Measurements from ENCODE around the gene OMG. TPM values are rescaled to one million over a fixed set of nuclear protein-coding genes. Genes with fewer than 3 reads are reported as not detected.

Gene OMG
- total and polyA plus RNA-seq, 2 experiments from 2014 or later: 0.58 TPM; not detected in 1

DNA sequence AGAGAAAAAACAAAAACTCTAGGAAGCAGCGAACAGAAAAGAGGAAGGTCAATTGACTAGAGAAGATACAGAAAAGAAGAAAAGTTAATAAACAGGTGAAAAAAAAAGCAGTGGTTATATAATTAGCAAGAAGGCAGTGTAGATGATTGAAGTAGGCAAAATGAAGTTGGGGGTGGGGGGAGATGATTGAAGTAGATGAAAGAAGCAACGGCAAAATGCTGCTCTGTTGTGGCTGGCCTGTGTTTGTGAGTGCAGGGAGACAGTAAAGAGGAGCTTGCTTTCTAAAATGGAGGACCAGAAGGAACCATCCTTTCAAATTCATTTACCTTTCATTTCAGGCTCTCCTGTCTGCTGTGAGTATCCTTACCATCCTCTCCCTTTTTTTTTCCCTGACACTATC lies 13.2 kb upstream of the OMG start:
- no peak for TF ChIP-seq EZH2phosphoT487 (IDR thresholded peaks at IDR 0.05; ENCODE audit: low read depth, severe bottlenecking, unreplicated experiment)
- TF ChIP-seq, protein P1, sequence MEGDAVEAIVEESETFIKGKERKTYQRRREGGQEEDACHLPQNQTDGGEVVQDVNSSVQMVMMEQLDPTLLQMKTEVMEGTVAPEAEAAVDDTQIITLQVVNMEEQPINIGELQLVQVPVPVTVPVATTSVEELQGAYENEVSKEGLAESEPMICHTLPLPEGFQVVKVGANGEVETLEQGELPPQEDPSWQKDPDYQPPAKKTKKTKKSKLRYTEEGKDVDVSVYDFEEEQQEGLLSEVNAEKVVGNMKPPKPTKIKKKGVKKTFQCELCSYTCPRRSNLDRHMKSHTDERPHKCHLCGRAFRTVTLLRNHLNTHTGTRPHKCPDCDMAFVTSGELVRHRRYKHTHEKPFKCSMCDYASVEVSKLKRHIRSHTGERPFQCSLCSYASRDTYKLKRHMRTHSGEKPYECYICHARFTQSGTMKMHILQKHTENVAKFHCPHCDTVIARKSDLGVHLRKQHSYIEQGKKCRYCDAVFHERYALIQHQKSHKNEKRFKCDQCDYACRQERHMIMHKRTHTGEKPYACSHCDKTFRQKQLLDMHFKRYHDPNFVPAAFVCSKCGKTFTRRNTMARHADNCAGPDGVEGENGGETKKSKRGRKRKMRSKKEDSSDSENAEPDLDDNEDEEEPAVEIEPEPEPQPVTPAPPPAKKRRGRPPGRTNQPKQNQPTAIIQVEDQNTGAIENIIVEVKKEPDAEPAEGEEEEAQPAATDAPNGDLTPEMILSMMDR (IDR thresholded peaks at IDR 0.05; ENCODE audit: poor library complexity): no peak
- TF ChIP-seq EZH2 (IDR thresholded peaks at IDR 0.05; ENCODE audit: borderline replicate concordance): no peak

DNA sequence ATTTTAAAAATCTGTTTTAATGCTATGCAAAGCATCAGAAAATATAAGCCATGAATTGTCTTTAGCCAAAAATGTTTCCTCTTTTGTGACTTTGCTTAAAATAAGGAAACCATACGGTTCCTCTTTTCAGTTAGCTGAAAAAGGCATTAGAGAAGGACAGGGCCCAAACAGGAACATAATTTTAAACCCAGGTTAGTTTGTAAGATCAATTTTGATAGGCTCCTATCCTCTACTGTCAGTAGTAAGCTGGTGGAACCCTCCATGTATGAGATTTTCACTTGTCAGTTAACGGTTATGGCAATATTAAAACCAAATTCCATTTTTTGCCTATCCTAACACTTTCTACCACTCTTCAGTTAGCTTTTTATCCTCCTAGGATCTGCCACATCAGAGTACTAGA lies 12.5 kb upstream of the OMG start:
- H3K36me3 ChIP-seq (replicated peaks; ENCODE audit: insufficient read depth, low read depth): no peaks in the 10 kb centered on the region
- no peak for DNase-seq (ENCODE audit: low spot score)
- no peak overlapping the region for H3K4me3 ChIP-seq
- WGBS (ENCODE audit: low lambda C conversion rate, missing lambda C conversion rate): 94% methylated on average over 2 of the region's 2 CpGs
- H3K79me2 ChIP-seq: no peaks in the 10 kb centered on the region
- no peaks in the 10 kb centered on the region for H3K27me3 ChIP-seq
- H3K9me3 ChIP-seq (ENCODE audit: low read depth): no peaks in the 10 kb centered on the region
- no peak for TF ChIP-seq EZH2phosphoT487 (IDR thresholded peaks at IDR 0.05; ENCODE audit: low read depth, severe bottlenecking, unreplicated experiment)
- no peak for TF ChIP-seq EZH2 (IDR thresholded peaks at IDR 0.05; ENCODE audit: borderline replicate concordance)
- TF ChIP-seq, protein P1 (IDR thresholded peaks at IDR 0.05; ENCODE audit: poor library complexity): no peak
- no peak overlapping the region for H3K27ac ChIP-seq
- no peak overlapping the region for H2AFZ ChIP-seq
- no peak overlapping the region for H3K4me2 ChIP-seq
- H3K4me1 ChIP-seq (ENCODE audit: insufficient read depth): peaks cover 3% of the 10 kb centered on the region
- no peaks in the 10 kb centered on the region for H3K9me2 ChIP-seq (replicated peaks; ENCODE audit: insufficient read depth)
- no peaks in the 10 kb centered on the region for H4K20me1 ChIP-seq (ENCODE audit: insufficient read depth, poor library complexity, severe bottlenecking)

More for the DNA sequence above, 13.2 kb upstream of the OMG start:
- peaks cover 3% of the 10 kb centered on the region for H3K4me1 ChIP-seq (ENCODE audit: insufficient read depth)
- H3K27ac ChIP-seq: no peak overlapping the region
- H3K4me2 ChIP-seq: no peak overlapping the region
- H3K9me2 ChIP-seq (replicated peaks; ENCODE audit: insufficient read depth): no peaks in the 10 kb centered on the region
- no peaks in the 10 kb centered on the region for H3K9me3 ChIP-seq (ENCODE audit: low read depth)
- H3K27me3 ChIP-seq: no peaks in the 10 kb centered on the region
- no peak overlapping the region for H3K4me3 ChIP-seq
- no peaks in the 10 kb centered on the region for H3K36me3 ChIP-seq (replicated peaks; ENCODE audit: insufficient read depth, low read depth)
- H3K79me2 ChIP-seq: no peaks in the 10 kb centered on the region
- DNase-seq (ENCODE audit: low spot score): no peak
- H4K20me1 ChIP-seq (ENCODE audit: insufficient read depth, poor library complexity, severe bottlenecking): no peaks in the 10 kb centered on the region
- 31% methylated on average over 2 of the region's 2 CpGs for whole genome bisulfite sequencing (ENCODE audit: low lambda C conversion rate, missing lambda C conversion rate)
- no peak overlapping the region for H2AFZ ChIP-seq

DNA sequence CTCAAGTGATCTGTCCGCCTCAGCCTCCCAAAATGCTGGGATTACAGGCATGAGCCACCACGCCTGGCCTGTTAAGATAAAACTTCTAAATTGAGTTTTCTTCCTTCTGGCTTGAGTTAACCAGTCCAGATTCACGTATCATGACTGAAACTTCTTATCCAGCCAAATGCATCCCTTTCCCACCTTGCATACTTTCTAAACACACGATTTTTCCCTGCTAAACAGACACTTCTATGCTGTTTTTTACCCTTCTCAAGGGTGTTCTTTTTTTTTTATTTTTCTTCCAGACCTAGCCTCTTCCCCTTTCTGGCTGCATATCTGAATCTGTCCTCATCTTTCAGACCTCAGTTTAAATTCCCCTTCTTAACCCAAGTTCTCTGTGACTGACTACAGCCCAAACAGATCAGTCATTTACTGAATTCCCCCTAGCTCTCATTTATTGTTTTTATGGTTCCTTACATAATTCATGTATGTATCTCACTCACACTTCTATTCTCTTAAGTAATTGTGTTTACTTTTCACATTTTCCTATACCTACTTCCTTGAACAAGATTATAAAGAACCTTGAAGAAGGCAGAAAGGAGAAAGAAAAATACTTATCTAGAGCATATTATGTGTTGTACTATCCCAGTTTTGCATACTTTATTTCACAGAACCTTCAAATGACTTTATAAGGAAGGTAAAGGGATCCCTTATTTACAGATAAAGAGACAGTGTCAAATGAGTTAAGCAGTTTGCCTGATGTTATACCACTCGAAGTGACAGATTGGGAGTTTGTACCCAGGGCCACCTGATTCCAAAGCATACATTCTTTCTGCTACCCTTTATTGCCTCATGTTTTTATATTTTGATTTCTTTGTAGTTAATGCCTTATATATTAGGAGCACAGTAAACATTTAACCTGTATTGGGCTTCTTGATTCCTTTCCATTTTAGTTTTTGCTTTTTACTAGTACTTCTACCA lies 11.6 kb upstream of the OMG start:
- no peak overlapping the region for H2AFZ ChIP-seq
- 83% methylated on average over 5 of the region's 5 CpGs for WGBS (ENCODE audit: low lambda C conversion rate, missing lambda C conversion rate)
- H3K27me3 ChIP-seq: no peaks in the 10 kb centered on the region
- peaks cover 3% of the 10 kb centered on the region for H3K4me1 ChIP-seq (ENCODE audit: insufficient read depth)
- TF ChIP-seq EZH2phosphoT487 (IDR thresholded peaks at IDR 0.05; ENCODE audit: low read depth, severe bottlenecking, unreplicated experiment) (no peak), EZH2 (IDR thresholded peaks at IDR 0.05; ENCODE audit: borderline replicate concordance) (no peak)
- TF ChIP-seq, protein P1 (IDR thresholded peaks at IDR 0.05; ENCODE audit: poor library complexity): no peak
- no peak for DNase-seq (ENCODE audit: low spot score)
- H3K9me3 ChIP-seq (ENCODE audit: low read depth): no peaks in the 10 kb centered on the region
- H3K4me3 ChIP-seq: no peak overlapping the region
- no peaks in the 10 kb centered on the region for H3K79me2 ChIP-seq
- peak overlapping the region; percentile 33 for H3K27ac ChIP-seq
- H3K9me2 ChIP-seq (replicated peaks; ENCODE audit: insufficient read depth): no peaks in the 10 kb centered on the region
- no peaks in the 10 kb centered on the region for H3K36me3 ChIP-seq (replicated peaks; ENCODE audit: insufficient read depth, low read depth)
- H3K4me2 ChIP-seq: no peak overlapping the region
- H4K20me1 ChIP-seq (ENCODE audit: insufficient read depth, poor library complexity, severe bottlenecking): no peaks in the 10 kb centered on the region

Measured in hepatocyte (in vitro differentiated cells).